Mammary epithelial cell (primary cell): ENCODE data around the gene DGKK.
A peak's percentile ranks its signal among the peaks of the same experiment; 100 is the strongest.

ENCODE experiments used
- EZH2 ChIP-seq: IDR thresholded peaks from 2 replicates; pipeline ENCODE4 v1.6.1; 2012; ENCODE audit warnings: low read length, inconsistent platforms, borderline replicate concordance
- TF ChIP-seq, protein P1 (sequence below), 2 donors: IDR thresholded peaks in 1 of 2; conservative IDR thresholded peaks in 1 of 2; 2 replicates each; pipeline ENCODE4 v1.5.1; 2011 to 2012; ENCODE audit warnings: inconsistent platforms in 2 of 2, low read length in 2 of 2, mild to moderate bottlenecking in 2 of 2, control low read depth in 1 of 2, low read depth in 1 of 2; ENCODE audit not compliant: insufficient read depth in 1 of 2; ENCODE audit errors: extremely low read depth in 1 of 2

DNA sequence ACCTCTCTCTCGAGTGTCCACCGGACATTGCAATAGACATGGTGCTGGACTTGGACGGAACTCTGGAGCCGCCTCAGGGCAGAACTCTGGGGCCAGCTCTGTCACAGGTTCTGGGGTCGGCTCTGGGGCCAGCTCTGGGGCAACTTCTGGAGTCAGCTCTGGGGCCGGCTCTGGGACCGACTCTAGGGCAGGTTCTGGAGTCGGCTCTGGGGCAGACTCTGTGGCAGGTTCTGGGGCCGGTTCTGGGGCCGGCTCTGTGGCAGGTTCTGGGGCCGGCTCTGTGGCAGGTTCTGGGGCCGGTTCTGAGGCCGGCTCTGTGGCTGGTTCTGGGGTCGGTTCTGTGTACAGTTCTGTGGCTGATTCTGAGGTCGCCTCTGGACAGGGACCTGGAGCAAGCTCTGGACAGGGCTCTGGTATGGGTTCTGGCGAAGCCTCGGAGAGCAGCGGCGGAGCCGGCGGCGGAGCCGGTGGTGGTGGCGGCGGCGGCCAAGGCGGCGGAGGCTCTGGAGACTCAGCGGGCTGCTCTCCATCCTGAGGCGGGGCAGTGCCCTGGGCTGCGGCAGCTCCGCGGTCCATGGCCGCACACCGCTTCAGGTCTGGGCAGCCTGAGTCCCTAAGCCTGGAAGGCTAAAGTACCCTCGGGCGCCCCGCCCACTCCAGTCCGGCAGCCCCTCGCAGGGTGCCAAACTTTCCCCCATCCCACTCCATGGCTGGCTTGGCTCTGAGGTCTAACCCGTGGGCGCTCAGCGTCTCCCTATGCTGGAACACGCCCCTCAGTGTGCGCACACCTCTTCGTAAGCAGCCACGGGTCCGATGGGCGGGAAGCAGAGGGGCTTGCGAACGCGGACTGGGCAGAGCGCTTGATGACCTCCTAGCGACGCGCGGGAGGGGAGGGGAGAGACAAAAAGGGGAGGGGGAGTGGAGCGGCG lies at the start of gene DGKK:
- TF ChIP-seq, protein P1, sequence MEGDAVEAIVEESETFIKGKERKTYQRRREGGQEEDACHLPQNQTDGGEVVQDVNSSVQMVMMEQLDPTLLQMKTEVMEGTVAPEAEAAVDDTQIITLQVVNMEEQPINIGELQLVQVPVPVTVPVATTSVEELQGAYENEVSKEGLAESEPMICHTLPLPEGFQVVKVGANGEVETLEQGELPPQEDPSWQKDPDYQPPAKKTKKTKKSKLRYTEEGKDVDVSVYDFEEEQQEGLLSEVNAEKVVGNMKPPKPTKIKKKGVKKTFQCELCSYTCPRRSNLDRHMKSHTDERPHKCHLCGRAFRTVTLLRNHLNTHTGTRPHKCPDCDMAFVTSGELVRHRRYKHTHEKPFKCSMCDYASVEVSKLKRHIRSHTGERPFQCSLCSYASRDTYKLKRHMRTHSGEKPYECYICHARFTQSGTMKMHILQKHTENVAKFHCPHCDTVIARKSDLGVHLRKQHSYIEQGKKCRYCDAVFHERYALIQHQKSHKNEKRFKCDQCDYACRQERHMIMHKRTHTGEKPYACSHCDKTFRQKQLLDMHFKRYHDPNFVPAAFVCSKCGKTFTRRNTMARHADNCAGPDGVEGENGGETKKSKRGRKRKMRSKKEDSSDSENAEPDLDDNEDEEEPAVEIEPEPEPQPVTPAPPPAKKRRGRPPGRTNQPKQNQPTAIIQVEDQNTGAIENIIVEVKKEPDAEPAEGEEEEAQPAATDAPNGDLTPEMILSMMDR (conservative IDR thresholded peaks at IDR 0.05 in 1 of 2, IDR thresholded peaks at IDR 0.05 in 1 of 2; ENCODE audit: extremely low read depth in 1 of 2, insufficient read depth in 1 of 2, low read depth in 1 of 2, low read length in 2 of 2): no peak
- TF ChIP-seq EZH2: peak; percentile 35
